ENCODE data around the gene ERRFI1.

The ERRFI1 gene

DNA sequence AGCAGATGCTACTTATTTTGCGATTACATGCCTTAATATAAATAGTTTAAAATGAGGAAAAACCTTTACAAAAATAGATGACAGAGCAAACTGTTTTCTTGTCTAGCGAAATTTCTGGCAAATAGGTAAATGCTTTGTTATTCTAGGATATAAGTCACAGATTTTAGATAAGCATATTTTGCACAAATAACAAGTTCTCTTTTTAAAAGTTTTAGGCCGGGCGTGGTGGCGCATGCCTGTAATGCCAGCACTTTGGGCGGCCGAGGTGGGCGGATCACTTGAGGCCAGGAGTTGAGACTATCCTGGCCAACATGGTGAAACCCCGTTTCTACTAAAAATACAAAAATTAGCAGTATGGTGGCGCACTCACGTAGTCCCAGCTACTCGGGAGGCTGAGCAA is 20.3 kb upstream of the ERRFI1 start:
- no peak for DNase-seq (ENCODE audit: extremely low read depth in 1 of 2, low read depth in 1 of 2)

DNA sequence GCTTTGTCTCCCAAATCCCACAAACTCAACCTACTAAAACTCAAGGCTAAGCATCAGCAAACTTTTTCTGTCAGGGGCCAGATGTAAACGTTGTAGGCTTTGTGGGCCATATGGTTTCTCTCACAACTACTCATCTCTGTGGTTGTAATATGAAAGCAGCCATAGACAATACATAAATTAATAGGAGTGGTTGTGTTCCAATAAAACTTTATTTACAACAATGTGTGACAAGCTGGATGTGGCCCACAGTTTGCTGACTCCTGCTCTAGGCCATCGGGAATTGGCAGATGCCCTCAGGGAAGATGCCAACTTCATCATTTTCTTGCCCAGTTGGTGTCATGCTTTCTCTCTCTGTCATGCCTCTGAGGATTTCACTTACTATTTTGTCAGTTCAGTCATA is 17.5 kb upstream of the ERRFI1 start:
- DNase-seq (ENCODE audit: extremely low read depth in 1 of 2, low read depth in 1 of 2) = no peak

DNA sequence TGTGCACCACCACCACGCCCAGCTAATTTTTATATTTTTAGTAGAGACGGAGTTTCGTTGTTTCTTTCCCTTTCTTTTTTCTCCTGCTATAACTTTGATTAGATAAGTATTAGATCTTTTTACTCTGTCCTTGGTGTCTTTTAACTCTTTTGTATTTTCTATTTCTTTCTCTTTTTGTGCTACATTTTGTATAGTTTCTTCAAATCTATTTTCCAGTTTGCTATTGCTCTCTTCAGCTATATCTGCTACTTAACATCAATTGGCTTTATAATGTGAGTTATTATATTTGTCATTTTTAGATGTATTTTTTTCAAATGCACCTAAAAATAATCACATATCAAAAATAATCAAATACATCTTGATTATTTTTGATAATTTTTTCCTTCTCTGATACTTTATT is 16.0 kb upstream of the ERRFI1 start:
- no peak for DNase-seq (ENCODE audit: extremely low read depth in 1 of 2, low read depth in 1 of 2)

DNA sequence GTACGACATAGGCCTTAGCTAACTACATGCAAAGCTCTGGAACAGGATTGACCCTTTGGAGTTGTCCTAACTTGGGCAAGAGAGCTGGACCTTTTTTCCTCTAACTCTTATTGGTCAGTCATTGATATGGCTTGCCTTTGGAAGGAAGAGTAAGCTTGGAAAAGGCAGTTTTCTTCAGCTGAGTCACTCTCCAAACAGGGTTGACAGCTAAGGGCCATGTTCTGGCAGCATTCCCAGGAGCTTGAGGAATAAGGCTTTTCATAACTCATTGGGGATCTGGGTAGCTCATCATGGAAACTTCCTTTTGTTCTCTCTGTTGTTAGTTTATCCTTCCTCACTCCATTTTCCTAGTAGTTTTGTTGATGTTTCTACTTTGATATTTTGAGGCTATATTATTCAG is 14.5 kb upstream of the ERRFI1 start:
- no peak for DNase-seq (ENCODE audit: extremely low read depth in 1 of 2, low read depth in 1 of 2)

DNA sequence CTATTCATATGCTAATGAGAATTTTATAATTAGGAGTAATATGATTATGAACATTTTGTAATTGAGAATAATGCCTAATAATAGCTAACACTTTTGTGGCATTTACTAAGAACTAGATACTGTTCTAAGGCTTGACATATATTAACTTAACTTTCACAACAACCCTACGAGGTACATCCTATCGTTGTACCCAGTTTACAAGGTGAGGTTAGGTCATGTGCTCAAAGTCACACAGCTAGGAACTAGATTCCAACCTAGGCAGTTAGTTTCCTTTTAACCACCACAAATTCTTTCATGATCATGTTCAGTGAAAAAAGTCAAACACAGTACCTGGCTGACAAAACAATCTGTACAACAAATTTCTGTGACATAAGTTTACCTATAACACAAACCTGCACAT is 13.0 kb upstream of the ERRFI1 start:
- no peak for DNase-seq (ENCODE audit: extremely low read depth in 1 of 2, low read depth in 1 of 2)

DNA sequence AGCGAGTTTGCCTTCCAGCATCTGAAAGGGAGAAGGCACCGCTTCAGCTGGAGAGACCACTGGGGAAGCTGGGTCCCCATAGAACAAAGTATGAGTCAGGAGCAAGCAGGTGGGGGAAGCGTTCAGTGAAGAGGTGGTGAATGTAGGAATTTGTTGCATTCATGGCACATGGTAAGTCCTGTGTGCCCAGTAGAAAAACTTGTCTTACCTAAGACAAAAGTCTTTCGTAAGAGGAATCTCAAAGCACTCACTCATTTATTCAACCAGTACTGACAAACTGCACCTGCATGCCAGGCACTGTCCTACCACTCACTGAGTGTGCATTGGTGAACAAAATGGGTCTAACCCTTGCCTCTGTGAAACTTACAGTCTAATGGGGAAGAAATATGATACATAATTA is 9.2 kb upstream of the ERRFI1 start:
- DNase-seq (ENCODE audit: extremely low read depth in 1 of 2, low read depth in 1 of 2) = no peak

DNA sequence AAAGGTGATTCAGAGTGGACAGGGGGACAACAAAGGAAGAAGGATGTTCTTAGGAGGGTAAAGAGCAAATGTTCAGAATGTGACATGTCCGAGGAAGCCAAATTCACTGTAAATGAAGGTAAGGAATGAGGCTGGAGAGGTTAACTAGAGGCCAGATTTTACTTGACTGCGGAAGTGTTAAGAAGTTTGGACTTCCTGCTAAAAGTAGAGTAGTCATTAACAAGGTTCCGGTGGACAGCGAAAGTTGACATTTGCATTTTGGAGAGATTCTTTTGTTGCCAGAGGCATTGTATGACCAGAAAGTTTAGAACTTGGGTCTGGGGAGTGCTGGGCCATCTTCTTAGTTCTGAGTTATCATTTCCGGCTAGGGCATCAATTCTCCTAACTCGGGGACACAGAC is 7.2 kb upstream of the ERRFI1 start:
- DNase-seq (ENCODE audit: extremely low read depth in 1 of 2, low read depth in 1 of 2) = no peak

DNA sequence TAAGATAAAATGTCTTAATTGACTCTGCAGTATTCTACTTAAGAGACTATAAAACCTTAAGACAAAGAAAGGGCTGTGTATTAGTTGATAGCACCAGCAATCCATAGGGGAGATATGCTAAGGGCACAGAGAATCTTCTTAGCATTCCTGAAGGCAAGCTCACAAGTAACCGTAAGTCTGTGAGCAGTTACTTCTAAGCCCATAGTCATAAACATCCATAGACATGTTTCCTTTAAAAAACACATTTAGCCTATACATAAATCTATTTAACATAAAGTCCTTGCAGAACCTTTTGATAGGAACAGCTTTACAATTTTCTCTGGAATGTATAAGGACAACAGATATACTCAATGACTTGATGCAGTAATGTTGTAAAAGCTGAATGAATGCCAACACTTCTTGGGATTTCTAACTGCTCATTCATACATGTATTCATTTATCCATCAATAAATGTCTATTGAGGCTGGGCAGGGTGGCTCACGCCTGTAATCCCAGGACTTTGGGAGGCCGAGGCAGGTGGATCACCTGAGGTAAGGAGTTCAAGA is 6.3 kb upstream of the ERRFI1 start:
- no peak for DNase-seq (ENCODE audit: extremely low read depth in 1 of 2, low read depth in 1 of 2)

DNA sequence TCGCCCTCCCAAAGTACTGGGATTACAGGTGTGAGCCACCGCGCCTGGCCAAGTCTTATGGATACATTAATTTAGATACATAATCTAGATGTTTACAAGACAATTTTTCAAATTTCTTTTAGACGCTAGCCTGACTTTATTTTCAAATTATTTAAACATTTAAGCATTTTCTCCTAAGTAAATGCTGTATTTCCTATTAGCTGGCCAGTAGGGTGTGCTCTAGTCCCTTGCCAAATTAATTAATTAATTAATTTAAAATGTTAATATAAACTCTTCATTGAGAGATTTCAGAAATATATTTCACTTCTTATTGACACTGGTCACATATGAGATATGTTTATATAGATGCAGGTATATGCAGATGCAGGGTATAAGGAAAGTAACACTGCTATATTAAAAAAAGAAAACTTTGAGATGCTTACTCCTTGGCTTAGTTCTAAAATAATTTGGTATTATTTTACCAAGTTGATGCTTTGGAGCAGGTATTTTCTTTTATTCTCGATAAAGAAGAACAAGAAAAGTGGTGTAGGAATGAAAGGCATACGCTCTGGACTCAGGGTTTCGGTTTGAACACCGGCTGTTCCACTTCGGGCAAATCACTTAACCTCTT is 5.2 kb upstream of the ERRFI1 start:
- no peak for DNase-seq (ENCODE audit: extremely low read depth in 1 of 2, low read depth in 1 of 2)

DNA sequence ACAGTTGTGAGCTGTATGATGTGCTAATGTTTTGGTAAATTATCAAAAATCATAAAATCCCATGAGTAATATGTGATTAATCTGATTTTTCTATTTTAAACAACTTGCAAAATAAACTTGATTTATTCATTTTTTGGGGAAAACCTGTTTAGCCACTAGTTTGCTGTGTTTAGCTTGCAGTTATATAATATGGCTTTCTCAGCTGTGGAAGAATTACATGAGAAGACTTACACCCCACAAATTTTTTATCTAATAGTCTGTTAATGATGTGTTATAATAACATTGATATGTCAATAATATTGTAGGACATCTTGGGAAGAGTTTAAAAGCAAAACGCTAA is 2.4 kb upstream of the ERRFI1 start:
- DNase-seq (ENCODE audit: extremely low read depth in 1 of 2, low read depth in 1 of 2) = no peak

DNA sequence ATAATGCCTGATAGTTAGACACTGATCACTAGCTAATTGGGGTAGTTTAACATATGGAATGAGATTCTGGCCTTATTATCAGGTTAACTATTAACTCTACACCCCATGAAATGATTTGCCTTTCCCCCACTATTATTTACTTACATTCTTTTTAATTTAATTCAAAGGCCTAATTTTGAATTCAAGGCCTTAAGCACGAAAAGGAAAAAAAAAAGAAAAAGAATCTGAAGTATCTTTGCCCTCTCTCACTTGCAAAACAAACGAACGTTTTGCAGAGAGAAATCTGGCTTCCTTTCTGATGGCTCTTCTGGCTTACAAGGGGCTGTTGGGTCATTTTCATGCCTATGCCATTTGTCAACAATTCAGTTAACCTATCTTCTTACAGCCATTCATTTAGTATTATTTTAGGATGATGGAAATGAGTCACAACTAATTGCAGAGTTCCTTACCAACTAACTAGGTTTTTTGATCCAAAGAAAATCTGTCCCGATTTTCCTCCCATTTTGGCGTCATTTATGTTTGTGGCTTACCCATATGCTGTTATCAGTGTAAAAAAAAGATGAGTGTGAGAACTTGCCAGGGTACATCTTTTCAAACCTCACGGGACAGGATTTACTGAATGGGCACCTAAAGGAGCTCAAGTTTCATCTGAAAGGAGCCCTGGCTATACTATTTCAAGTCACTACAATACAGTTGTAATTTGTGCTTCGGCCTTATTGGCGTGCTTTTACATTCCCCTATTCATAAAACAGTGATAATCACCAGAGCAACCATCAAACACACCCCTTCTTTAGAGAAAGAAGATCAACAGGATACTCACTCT is 1.9 kb upstream of the ERRFI1 start:
- no peak for DNase-seq (ENCODE audit: extremely low read depth in 1 of 2, low read depth in 1 of 2)

DNA sequence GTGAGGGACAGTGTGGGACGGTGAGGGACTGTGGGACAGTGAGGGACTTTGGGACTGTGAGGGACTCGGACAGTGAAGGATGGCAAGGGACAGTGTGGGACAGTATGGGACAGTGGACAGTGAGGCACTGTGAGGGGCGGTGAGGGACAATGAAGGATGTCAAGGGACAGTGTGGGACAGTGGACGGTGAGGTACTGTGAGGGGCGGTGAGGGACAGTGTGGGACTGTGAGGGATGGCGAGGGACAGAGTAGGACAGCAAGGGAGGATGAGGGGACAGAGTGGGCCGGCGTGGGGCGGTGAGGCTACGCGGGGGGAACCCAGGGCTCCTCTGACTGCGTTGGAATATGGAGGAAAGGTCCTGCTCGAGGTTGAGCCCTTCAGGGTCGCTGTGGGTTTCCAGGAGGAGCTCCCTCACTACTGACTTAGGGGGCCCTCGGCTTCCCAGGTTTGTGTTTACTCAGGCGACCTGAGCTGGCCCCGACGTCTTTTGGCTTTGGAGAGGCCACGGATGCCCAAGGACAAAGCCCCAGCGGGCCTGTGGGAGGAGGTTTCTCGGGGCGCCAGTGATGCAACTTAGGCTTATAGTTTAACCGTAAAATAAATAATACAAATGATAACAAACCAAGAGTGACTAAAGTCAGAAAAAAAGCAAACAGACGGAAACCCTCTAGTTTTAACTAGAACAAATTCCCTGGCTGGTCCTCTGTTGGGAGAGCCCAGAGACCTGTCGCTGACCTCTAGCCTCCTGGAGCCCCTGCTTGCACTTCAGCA is 1.1 kb upstream of the ERRFI1 start:
- no peak for DNase-seq (ENCODE audit: extremely low read depth in 1 of 2, low read depth in 1 of 2)

DNA sequence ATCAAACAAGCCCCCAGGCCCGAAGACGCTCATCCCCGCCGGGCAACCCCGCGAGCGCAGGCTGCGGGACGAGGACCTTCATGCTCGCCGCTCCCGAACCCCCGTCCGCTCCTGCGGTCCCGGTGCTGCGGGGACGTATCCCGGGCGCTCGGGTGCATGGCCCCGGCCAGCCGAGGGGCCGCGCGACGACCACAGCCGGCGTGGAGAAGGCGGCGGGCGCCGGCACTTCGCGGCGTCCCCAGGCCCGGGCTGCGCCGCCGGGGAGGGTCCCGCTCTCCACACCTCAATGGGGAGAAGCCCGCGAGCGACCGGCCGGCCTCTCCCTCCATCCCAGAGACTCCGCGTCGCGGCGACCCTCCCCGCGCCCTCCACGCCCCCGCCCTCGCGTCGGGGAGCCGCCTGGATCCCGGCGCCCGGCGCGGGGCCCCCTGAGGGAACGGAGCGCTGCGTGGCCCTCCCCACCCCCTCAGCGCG is 401 bp downstream of the ERRFI1 start:
- DNase-seq (ENCODE audit: extremely low read depth in 1 of 2, low read depth in 1 of 2) = no peak

DNA sequence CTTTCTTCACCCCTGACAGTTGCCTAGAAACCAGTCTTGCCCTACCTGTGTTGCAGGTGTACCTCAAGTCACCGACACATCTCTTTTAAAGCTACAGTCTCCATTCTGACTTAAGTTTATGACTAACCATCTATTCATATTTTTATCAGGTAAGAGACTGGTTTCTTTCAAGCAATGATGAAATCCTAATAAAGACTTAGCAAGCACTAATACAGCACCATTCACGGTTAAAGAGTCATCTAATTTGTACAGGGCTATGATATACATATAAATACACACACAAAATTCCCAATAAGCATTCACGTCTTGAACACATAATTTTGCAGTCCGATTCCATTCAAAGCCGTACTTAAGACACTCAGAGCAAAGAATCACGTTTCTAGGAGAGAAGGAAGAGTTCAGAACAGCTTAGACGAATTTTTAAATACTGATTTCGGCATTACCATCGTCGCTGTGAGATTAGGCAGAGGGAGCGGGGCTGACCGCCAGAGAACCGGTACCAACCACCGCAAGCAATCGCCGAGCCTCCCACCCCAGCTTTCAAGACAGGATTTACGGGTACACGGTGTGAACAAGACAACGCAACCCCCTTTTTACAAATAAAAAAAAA is 943 bp downstream of the ERRFI1 start:
- DNase-seq (ENCODE audit: extremely low read depth in 1 of 2, low read depth in 1 of 2) = no peak

DNA sequence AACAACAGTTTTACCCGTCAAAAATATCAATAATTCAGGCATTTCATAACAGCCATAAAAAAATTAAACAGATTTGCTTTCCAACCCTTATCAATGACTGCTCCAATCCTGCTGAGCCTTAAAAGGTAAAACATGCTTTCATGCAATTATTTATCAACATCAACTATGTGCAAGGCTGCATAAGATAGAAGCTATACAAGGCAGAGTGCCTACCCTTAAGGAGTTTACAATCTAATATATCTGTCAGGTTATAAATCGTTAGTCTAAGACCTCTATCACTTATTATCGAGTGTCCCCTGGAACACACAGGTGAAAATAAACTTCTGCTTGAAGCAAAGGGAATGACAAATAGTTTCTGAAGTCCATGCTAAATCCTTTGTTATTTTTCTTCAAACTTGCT is 1.8 kb downstream of the ERRFI1 start:
- DNase-seq (ENCODE audit: extremely low read depth in 1 of 2, low read depth in 1 of 2) = no peak

DNA sequence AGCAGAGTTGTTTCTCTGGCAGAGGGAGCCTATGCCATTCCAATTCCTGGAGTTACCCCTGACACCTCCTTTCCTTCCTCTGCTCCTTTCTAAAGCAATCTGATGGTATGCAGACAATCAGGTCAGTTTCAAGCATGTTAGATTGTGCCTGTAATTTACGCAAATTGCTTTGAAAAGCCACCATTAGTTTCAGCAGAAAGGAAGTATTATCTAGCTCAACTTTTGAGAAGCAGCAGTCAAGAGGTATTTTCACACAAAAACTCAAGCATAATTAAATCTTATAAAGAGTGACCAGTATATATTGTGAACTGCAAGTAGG is 2.2 kb downstream of the ERRFI1 start:
- DNase-seq (ENCODE audit: extremely low read depth in 1 of 2, low read depth in 1 of 2) = no peak

DNA sequence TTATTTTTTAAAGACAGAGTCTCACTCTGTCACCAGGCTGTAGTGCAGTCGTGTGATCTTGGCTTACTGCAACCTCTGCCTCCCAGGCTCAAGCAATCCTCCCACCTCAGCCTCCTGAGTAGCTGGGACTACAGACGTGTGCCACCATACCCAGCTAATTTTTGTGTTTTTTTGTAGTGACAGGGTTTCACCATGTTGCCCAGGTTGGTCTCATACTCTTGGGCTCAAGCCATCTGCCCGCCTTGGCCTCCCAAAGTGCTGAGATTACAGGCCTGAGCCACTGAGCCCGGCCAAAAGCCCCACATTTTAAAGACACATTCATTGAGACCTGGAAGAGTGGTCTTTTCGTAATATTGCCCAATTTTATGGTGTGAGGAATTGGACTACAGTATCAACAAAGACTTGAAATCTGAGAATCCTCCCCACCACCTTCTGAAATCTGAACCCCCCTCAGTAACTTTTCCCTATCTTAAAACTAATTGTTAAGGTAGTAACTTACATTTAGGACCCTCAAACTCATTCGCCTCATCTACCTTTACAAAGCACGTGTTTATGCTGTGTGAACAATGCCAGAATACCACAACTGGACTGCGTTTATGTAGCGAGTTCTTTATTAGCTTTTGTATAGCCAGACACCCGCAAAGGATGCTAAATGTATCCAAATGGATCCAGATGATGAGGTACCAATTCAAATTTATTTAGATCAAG is 2.7 kb downstream of the ERRFI1 start:
- DNase-seq (ENCODE audit: extremely low read depth in 1 of 2, low read depth in 1 of 2) = no peak

DNA sequence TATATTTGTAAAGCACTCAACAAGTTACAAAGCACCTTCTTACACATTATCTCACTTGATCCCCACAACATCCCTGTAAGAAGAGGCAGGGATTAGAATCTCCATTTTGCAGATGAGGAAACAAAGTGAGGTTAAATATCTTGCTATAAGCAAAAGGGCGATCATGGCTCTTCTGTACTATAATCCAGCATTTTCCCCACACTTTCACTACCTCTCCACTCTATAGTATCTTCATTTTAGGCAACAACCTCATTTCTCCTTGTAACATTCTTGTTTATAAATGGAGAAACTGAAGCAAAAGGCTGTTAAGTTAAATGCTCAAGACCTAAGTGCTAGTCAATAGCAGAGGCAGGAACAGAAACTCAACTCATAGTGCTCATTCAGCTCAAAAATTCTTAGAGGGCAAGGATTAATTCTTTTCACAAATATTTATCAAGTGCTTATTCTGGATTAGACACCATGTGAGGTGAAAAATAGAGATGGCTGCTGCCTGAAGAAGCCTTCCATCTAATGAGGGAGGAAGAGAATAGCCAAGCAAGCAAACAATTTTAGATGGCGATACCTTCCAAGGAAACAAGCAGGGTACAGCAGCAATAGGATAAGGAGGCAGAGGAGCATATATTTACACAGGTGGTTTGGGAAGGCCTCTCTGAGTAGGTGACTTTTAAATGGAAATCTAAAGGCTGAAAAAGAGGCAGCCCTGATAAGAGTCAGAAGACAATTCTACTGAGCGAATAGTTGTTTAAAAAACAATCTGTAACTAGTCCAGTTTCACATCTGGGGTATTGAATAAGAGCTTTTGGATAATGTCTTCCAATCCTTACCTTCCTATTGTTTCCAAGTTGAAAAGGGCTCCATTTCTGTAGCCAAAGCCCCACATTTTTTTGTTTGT is 3.5 kb downstream of the ERRFI1 start:
- no peak for DNase-seq (ENCODE audit: extremely low read depth in 1 of 2, low read depth in 1 of 2)

DNA sequence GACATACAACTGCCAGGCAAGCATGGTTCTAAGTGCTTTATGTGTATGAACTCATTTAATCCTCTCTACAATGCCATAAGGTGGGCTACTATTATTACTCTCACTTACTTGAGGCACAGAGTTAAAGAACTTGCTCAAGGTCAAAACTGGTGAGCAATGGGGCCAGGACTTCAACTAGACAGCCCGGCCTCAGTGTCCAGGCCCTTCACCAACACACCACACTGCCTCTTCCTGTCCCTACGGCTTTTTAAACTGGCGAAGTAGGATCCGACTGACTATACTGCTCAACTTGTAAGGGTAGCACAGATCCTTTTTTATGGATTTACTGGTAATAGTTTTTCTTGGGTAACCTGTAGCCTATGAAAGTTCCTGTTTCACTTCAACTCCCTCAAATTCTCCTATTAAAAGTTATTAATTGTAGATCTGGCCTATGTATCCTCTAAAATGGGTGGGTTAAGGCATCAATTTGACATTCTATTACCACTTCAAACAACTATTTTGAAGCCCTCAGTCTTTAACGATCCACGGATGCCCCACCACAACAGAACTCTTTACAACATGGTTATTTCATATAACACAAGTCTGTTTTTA is 4.3 kb downstream of the ERRFI1 start:
- DNase-seq (ENCODE audit: extremely low read depth in 1 of 2, low read depth in 1 of 2) = no peak

All from activated CD8-positive, alpha-beta memory T cell treated with anti-CD3 and anti-CD28 coated beads for 1 hour (primary cell).